ENCODE results near the gene C16orf86. TPM values are rescaled to one million over a fixed set of nuclear protein-coding genes. Genes with fewer than 3 reads are reported as not detected.

C16orf86 gene
- 3.6 and 5.8 TPM in 2 replicates for total RNA-seq

GRCh38 chr16:67666559-67667452 is at the start of gene C16orf86, which contains the start of gene ENKD1:
TSS of gene C16orf86 (plus strand) at chr16:67666814. CDS start at chr16:67666971, 157 bp downstream.
TSS of gene ENKD1 (minus strand) at chr16:67666750. CDS start at chr16:67666442, 308 bp downstream.

GRCh38 chr16:67659675-67660563 is 6.7 kb upstream of the C16orf86 start, which contains the start of gene ACD:
TSS of gene ACD (minus strand) at chr16:67660260. CDS start at chr16:67660220, 40 bp downstream.

GRCh38 chr16:67660564-67661028 is 6.0 kb upstream of the C16orf86 start, which contains the start of gene PARD6A:
TSS of gene PARD6A (plus strand) at chr16:67660960. CDS start at chr16:67661039, 79 bp downstream.

Other genes starting within 250 kb of the C16orf86 start
- gene HSD11B2, start 235.7 kb upstream of the C16orf86 start, total RNA-seq, result not detected in 2 replicates
- gene ATP6V0D1, start 185.7 kb upstream of the C16orf86 start, total RNA-seq, result 170 and 206 TPM in 2 replicates
- not detected in 2 replicates for gene AGRP, start 183.3 kb upstream of the C16orf86 start, total RNA-seq
- 53.6 and 66.6 TPM in 2 replicates for gene RIPOR1, start 138.0 kb upstream of the C16orf86 start, total RNA-seq
- gene CTCF, start 104.3 kb upstream of the C16orf86 start, total RNA-seq, result 25.5 and 27.7 TPM in 2 replicates
- 0.25 and 3.6 TPM in 2 replicates for gene CARMIL2, start 21.7 kb upstream of the C16orf86 start, total RNA-seq
- 26.0 and 35.8 TPM in 2 replicates for gene ACD, start 6.6 kb upstream of the C16orf86 start, total RNA-seq
- gene PARD6A, start 5.9 kb upstream of the C16orf86 start, total RNA-seq, result 2.8 and 4.5 TPM in 2 replicates
- gene ENKD1, start 64 bp upstream of the C16orf86 start, total RNA-seq, result 14.3 and 16.5 TPM in 2 replicates
- 19.6 TPM in 2 replicates for gene GFOD2, start 52.5 kb downstream of the C16orf86 start, total RNA-seq
- gene RANBP10, start 139.7 kb downstream of the C16orf86 start, total RNA-seq, result 8.6 and 10.3 TPM in 2 replicates
- 0.13 and 0.20 TPM in 2 replicates for gene TSNAXIP1, start 140.1 kb downstream of the C16orf86 start, total RNA-seq
- 35.4 and 40.7 TPM in 2 replicates for gene THAP11, start 175.5 kb downstream of the C16orf86 start, total RNA-seq
- 158 and 170 TPM in 2 replicates for gene NUTF2, start 180.1 kb downstream of the C16orf86 start, total RNA-seq
- gene CENPT, start 180.9 kb downstream of the C16orf86 start, total RNA-seq, result 29.4 and 31.6 TPM in 2 replicates
- 50.1 and 74.3 TPM in 2 replicates for gene EDC4, start 206.2 kb downstream of the C16orf86 start, total RNA-seq
- 0.69 TPM in 1 of 2 replicates, not detected in the other for gene NRN1L, start 218.1 kb downstream of the C16orf86 start, total RNA-seq
- 8.3 and 10.8 TPM in 2 replicates for gene PSKH1, start 226.4 kb downstream of the C16orf86 start, total RNA-seq